GM12891 (cell line): ENCODE measurements around the gene PTPRJ.

Source experiments
- POLR2A ChIP-seq: IDR thresholded peaks from 2 replicates; pipeline ENCODE4 v1.6.1; 2011; ENCODE audit warnings: low read depth, low read length, control low read depth
- POLR2AphosphoS5 ChIP-seq: IDR thresholded peaks from 2 replicates; pipeline ENCODE4 v1.6.1; 2011; ENCODE audit warnings: low read depth, low read length, control low read depth

GRCh38 chr11:48182860-48183526, 202.6 kb downstream of the PTPRJ start:
- TF ChIP-seq POLR2AphosphoS5 (no peak), POLR2A (no peak)
